HEK293T (cell line): ENCODE measurements around the gene GPR160.
"Not testable (repeated sequence)": the region's sequence is repeated elsewhere in the genome, so short reads cannot be mapped to it uniquely, and the experiment has no call there.

Experiments used
- CTCF ChIA-PET: fragments of 350-600 bp; formaldehyde crosslinking; extraction: SDS; loops from one replicate; lab custom pipeline; 2021; ENCODE audit warnings: antibody characterized with exemption, inconsistent platforms; lab: Yijun Ruan, JAX
- POLR2A ChIA-PET: fragments of 350-600 bp; formaldehyde crosslinking; extraction: SDS; loops from one replicate; lab custom pipeline; 2020; ENCODE audit warnings: antibody characterized with exemption, inconsistent platforms; lab: Yijun Ruan, JAX
- DNase-seq: peaks from one replicate; pipeline ENCODE4 v3.0.0; 2012; ENCODE audit warnings: mixed read lengths; ENCODE audit errors: extremely low spot score
- ARNT ChIP-seq: fragments of 450-650 bp; IDR thresholded peaks from 2 replicates; pipeline ENCODE4 v1.6.1; 2017; ENCODE audit warnings: mild to moderate bottlenecking
- BHLHE40 ChIP-seq: fragments of 450-650 bp; IDR thresholded peaks from 2 replicates; pipeline ENCODE4 v1.6.1; 2016; ENCODE audit warnings: mild to moderate bottlenecking, moderate library complexity, borderline replicate concordance
- CTBP1 ChIP-seq: fragments of 450-650 bp; IDR thresholded peaks from 2 replicates; pipeline ENCODE4 v1.6.1; 2016; ENCODE audit warnings: borderline replicate concordance
- ELF4 ChIP-seq: fragments of 450-650 bp; IDR thresholded peaks from 2 replicates; pipeline ENCODE4 v1.6.1; 2017; ENCODE audit warnings: antibody characterized with exemption
- FOXA1 ChIP-seq: fragments of 450-650 bp; IDR thresholded peaks from 2 replicates; pipeline ENCODE4 v1.6.1; 2016; ENCODE audit warnings: mild to moderate bottlenecking
- FOXK2 ChIP-seq: fragments of 450-650 bp; IDR thresholded peaks from 2 replicates; pipeline ENCODE4 v1.6.1; 2016; ENCODE audit warnings: mild to moderate bottlenecking
- FOXM1 ChIP-seq: fragments of 450-650 bp; IDR thresholded peaks from 2 replicates; pipeline ENCODE4 v1.6.1; 2017; ENCODE audit warnings: mild to moderate bottlenecking, borderline replicate concordance
- HDGF ChIP-seq: fragments of 450-650 bp; IDR thresholded peaks from 2 replicates; pipeline ENCODE4 v1.6.1; 2017; ENCODE audit warnings: antibody characterized with exemption, borderline replicate concordance
- L3MBTL2 ChIP-seq: fragments of 450-650 bp; conservative IDR thresholded peaks from 2 replicates; pipeline ENCODE4 v1.6.1; 2016; ENCODE audit warnings: mild to moderate bottlenecking
- LEF1 ChIP-seq: fragments of 450-650 bp; IDR thresholded peaks from 2 replicates; pipeline ENCODE4 v1.6.1; 2017; ENCODE audit warnings: mild to moderate bottlenecking, borderline replicate concordance
- NFRKB ChIP-seq: fragments of 450-650 bp; IDR thresholded peaks from 2 replicates; pipeline ENCODE4 v1.6.1; 2016; ENCODE audit warnings: mild to moderate bottlenecking, moderate library complexity
- SP1 ChIP-seq: fragments of 450-650 bp; IDR thresholded peaks from 2 replicates; pipeline ENCODE4 v1.6.1; 2017
- SUZ12 ChIP-seq: fragments of 450-650 bp; IDR thresholded peaks from 2 replicates; pipeline ENCODE4 v1.6.1; 2016; ENCODE audit warnings: mild to moderate bottlenecking
- TARDBP ChIP-seq: fragments of 450-650 bp; IDR thresholded peaks from 2 replicates; pipeline ENCODE4 v1.6.1; 2016
- ZNF384 ChIP-seq: fragments of 450-650 bp; IDR thresholded peaks from 2 replicates; pipeline ENCODE4 v1.6.1; 2016
- TF ChIP-seq, protein P1 (sequence below): fragments of 450-650 bp; IDR thresholded peaks from 2 replicates; pipeline ENCODE4 v1.6.1; 2016

GPR160 gene

DNA sequence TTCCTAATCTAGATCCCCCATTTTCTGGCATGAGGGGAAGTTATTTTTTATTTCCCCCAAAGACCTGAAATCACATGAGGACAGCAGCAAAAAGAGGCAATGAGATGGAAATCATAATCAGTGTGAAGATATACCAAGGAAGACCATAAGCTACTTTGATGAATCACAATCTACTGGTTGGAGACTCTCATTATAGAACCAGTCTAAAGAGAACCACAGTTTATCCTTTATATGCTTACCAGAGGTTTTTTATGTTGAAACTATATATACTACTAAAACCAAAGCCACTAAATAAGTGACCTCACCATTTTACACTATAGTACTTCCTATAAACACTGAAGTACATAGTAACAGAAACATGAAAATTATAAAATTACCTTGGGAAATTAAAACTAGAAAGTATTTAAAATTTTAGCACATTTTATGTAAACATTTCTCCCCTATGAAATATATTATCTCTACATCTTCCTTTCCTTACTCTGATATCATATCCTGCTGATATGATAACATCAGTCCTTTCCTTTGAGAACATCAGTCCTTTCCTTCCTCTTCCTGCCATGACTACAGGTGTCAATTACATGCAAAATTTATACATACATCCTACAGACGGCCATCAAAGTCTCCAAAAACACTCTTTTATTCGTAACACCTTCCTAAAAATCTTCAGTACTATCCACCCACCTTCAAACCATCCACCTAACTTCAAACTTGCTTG lies 71.9 kb downstream of the GPR160 start:
- ChIA-PET CTCF (no interaction called here), POLR2A (no interaction called here)
- no peak for DNase-seq
- TF ChIP-seq L3MBTL2 (no peak), CTBP1 (no peak), ELF4 (no peak), TARDBP (no peak), FOXK2 (no peak), FOXA1 (no peak), NFRKB (no peak), SP1 (no peak), ARNT (no peak)
- TF ChIP-seq, protein P1, sequence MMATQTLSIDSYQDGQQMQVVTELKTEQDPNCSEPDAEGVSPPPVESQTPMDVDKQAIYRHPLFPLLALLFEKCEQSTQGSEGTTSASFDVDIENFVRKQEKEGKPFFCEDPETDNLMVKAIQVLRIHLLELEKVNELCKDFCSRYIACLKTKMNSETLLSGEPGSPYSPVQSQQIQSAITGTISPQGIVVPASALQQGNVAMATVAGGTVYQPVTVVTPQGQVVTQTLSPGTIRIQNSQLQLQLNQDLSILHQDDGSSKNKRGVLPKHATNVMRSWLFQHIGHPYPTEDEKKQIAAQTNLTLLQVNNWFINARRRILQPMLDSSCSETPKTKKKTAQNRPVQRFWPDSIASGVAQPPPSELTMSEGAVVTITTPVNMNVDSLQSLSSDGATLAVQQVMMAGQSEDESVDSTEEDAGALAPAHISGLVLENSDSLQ, result no peak

DNA sequence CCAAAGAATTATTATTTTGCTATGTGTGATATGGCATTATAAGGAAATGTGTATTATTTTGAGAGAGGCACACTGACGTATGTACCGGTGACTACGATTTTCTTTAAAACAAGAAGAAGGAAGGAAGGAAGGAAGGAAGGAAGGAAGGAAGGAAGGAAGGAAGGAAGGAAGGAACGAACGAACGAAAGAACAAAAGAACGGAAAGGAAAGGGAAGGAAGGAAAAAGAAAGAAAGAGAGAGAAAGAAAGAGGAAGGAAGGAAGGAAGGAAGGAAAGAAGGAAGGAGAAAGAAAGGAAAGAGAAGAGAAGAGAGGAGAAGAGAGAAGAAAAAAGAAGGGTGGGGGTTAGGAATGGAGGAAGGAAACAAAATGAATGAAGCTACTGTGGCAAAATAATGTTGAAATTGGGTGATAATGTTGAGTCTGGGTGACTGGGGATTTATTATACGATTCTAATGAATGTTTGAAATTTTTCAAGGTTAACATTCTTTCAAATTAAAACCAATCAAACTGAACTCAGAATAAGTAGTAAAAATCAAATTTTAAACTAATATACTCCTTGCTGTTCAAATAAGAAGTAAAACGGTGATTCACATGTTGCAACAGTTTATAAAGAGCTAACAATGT lies 73.5 kb downstream of the GPR160 start:
- no peak for DNase-seq
- ChIA-PET CTCF (no interaction called here), POLR2A (no interaction called here)
- TF ChIP-seq ARNT (no peak), ELF4 (no peak), SP1 (no peak), FOXA1 (no peak), FOXM1 (no peak), CTBP1 (no peak), SUZ12 (no peak)

GRCh38 chr3:170114165-170114564 lies 76.4 kb downstream of the GPR160 start:
- CTCF ChIA-PET, result interaction anchor here (1.0 kb wide), 1 partner anchor 9 kb away, joined by 4 read pairs; no protein-coding TSS in a partner anchor
- POLR2A ChIA-PET, DNase-seq: not testable (repeated sequence)

- ChIA-PET POLR2A (no interaction called here), CTCF (no interaction called here)
- TF ChIP-seq ZNF384, result no peak
- no peak for TF ChIP-seq ARNT
- TF ChIP-seq L3MBTL2, result no peak
- no peak for TF ChIP-seq TARDBP
- DNase-seq, result peak; percentile 26
These were observed 79.3 kb downstream of the GPR160 start for GRCh38 chr3:170117134-170117533.

DNA sequence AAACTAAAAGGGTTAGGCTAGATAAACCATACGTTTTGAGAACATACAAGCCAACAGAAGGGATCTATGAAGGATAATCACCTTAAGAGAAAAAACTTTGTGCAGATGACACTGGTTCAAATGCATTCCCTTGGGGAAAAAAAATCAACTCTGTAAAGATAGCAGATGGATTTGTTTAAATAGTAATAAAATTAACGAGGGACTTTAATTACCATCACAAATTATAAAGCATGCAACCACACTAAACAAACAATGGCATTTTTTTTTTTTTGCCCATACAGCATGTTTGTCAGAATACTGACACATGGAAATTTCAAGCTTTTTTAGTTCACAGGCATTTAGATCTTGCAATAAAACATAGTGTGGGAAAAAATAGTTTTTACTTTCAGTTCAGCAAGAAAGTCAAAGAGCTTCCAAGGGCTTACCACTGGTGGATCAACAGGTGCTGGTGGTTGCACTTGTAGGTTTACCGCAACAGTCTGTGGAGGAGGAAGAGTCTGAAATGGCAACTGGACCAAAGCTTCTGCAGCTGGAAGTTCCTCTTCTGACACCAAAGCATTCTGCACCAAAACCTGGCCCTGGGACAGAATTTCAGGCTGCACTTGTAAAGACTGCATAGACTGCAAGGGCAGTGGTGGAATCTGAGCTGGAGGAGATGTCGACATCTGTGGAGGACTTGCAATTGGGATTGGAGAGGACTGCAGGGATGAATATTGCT lies 90.6 kb downstream of the GPR160 start:
- DNase-seq, result peak; percentile 6
- POLR2A ChIA-PET, result no interaction called here
- TF ChIP-seq L3MBTL2, result no peak
- TF ChIP-seq NFRKB, result no peak
- no peak for TF ChIP-seq TARDBP
- TF ChIP-seq HDGF, result no peak
- TF ChIP-seq SP1, result no peak
- CTCF ChIA-PET, result no interaction called here

DNA sequence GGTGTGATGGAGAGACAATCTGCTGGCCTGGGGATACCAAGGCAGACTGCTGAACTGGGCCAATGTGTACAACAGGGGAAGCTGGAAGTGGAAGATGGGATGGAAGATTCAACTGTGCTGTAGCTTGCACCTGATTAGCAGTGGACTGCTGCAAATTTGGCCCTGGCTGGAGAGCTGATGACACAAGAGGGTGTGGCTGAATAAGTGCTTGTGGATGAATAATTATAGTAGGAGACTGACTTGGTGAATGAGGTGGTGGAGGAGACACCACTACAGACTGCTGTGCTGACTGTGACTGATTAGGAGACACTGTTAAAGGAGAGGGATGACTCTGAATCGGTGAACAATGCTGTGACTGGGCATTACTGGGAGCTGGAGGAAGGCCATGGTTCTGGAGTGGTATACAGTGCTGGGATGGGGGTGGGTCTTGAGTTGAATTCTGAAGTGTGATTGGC lies 91.2 kb downstream of the GPR160 start:
- TF ChIP-seq HDGF, result no peak
- TF ChIP-seq L3MBTL2, result no peak
- TF ChIP-seq ARNT, result no peak
- TF ChIP-seq FOXK2, result no peak
- no peak for TF ChIP-seq LEF1
- no peak for TF ChIP-seq SP1
- TF ChIP-seq ZNF384, result no peak
- no peak for TF ChIP-seq FOXM1
- CTCF ChIA-PET, result no interaction called here
- peak; percentile 18 for DNase-seq
- POLR2A ChIA-PET, result no interaction called here

DNA sequence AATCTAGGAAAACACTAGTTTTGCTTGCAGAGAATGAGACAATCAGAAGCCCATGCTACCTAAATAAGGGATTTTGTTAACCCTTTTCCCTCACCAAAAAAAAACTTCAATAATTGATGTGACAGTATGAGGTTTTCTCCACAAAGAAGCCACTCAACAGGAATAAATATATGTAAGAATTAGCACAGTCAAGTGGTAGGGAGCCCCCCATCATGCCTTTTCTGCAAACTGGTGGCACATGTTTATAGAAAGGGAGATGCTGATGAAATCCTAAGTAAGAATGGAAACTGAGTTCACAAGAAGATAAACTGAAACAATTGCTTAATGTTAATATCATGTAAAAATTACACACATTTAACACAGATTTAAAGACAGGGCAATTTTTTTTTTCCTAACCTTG lies 92.7 kb downstream of the GPR160 start:
- CTCF ChIA-PET, result no interaction called here
- POLR2A ChIA-PET, result no interaction called here
- TF ChIP-seq SUZ12 (no peak), BHLHE40 (no peak), SP1 (no peak), HDGF (no peak), TARDBP (no peak), LEF1 (no peak), ELF4 (no peak), FOXK2 (no peak), NFRKB (no peak)
- TF ChIP-seq, protein P1, result no peak
- DNase-seq, result no peak
